HEK293 (cell line): ENCODE results near the gene CENPF.
"Not testable (repeated sequence)": the region's sequence is repeated elsewhere in the genome, so short reads cannot be mapped to it uniquely, and the experiment has no call there.

Experiments used
- BCL11A ChIP-seq: fragments of 450-650 bp; formaldehyde crosslinking; IDR thresholded peaks from 2 replicates; pipeline ENCODE4 v1.5.1; 2016; ENCODE audit warnings: low read depth, missing biosample characterization, missing genetic modification characterization
- CTCF ChIP-seq: fragments of 450-650 bp; formaldehyde crosslinking; IDR thresholded peaks from 2 replicates; pipeline ENCODE4 v1.5.1; 2016; ENCODE audit warnings: missing biosample characterization, missing genetic modification characterization
- ELK4 ChIP-seq: IDR thresholded peaks from 2 replicates; pipeline ENCODE4 v1.6.1; 2011; ENCODE audit warnings: mild to moderate bottlenecking, low read depth, low read length, borderline replicate concordance
- REST ChIP-seq: fragments of 450-650 bp; formaldehyde crosslinking; IDR thresholded peaks from 2 replicates; pipeline ENCODE4 v1.5.1; 2016; ENCODE audit warnings: missing biosample characterization, missing genetic modification characterization
- ZNF558 ChIP-seq: fragments of 450-650 bp; formaldehyde crosslinking; IDR thresholded peaks from 2 replicates; pipeline ENCODE4 v1.5.1; 2016; ENCODE audit warnings: missing biosample characterization, missing genetic modification characterization

GRCh38 chr1:214608817-214609216, 5.8 kb downstream of the CENPF start:
- TF ChIP-seq CTCF (tag by site-specific recombination); ELK4; REST (tag by site-specific recombination); ZNF558 (tag by site-specific recombination); BCL11A (tag by site-specific recombination): not testable (repeated sequence)
